Panc1 (cell line): ENCODE data around the gene PACSIN3. TPM values are rescaled to one million over a fixed set of nuclear protein-coding genes. Genes with fewer than 3 reads are reported as not detected.

ENCODE experiments used
- ATAC-seq: fragments of 200-7000 bp; cut with Tn5 transposase; 2 replicates; pipeline ENCODE4 v1.9.1; 2020; ENCODE audit warnings: mild to moderate bottlenecking, moderate library complexity
- BruUV-seq: library from RNA; stranded (reverse); fragments of 400-500 nt; replicated peaks from 2 replicates; lab custom pipeline; 2021; lab: Mats Ljungman, UMichigan
- CTCF ChIA-PET: fragments of 300-600 bp; sonication (Branson Sonifier 250); formaldehyde crosslinking; loops from one replicate; lab custom pipeline; 2022; ENCODE audit warnings: antibody characterized with exemption; lab: Charles Lee
- POLR2A ChIA-PET: fragments of 300-600 bp; sonication (Branson Sonifier 250); formaldehyde crosslinking; loops from one replicate; lab custom pipeline; 2022; ENCODE audit warnings: antibody characterized with exemption; lab: Charles Lee
- DNase-seq: peaks from one replicate; pipeline ENCODE4 v3.0.0-alpha.2; 2010; ENCODE audit warnings: low read depth, low spot score
- H3K27ac ChIP-seq: 2 replicates; pipeline ENCODE4 v1.5.1; 2011; ENCODE audit warnings: mild to moderate bottlenecking, low read length, inconsistent platforms
- H3K27me3 ChIP-seq: fragments of 200-500 bp; sonication (Bioruptor generic); 2 replicates; pipeline ENCODE4 v1.6.0; 2014; ENCODE audit warnings: low read length, inconsistent platforms; ENCODE audit not compliant: control insufficient read depth, insufficient read depth
- H3K36me3 ChIP-seq: fragments of 200-500 bp; sonication (Bioruptor generic); 2 replicates; pipeline ENCODE4 v1.5.1; 2014; ENCODE audit warnings: inconsistent platforms, mild to moderate bottlenecking, low read length, moderate library complexity; ENCODE audit not compliant: control insufficient read depth, insufficient read depth
- H3K4me1 ChIP-seq: 2 replicates; pipeline ENCODE4 v1.5.1; 2011; ENCODE audit warnings: inconsistent platforms, mild to moderate bottlenecking, low read length, moderate library complexity; ENCODE audit not compliant: control insufficient read depth, insufficient read depth
- H3K4me3 ChIP-seq, 2 experiments: 2 replicates each; pipeline ENCODE4 v1.5.1; 2011 to 2012; ENCODE audit warnings: low read depth in 2 of 2, low read length in 2 of 2, mild to moderate bottlenecking in 2 of 2, inconsistent platforms in 1 of 2, moderate library complexity in 1 of 2
- H3K9me3 ChIP-seq: fragments of 200-500 bp; sonication (Bioruptor generic); 2 replicates; pipeline ENCODE4 v1.5.1; 2014; ENCODE audit warnings: low read depth, mild to moderate bottlenecking, inconsistent platforms, low read length, moderate library complexity; ENCODE audit not compliant: control insufficient read depth, insufficient read depth
- CTCF ChIP-seq: fragments of 450-650 bp; IDR thresholded peaks from 2 replicates; pipeline ENCODE4 v1.5.1; 2017; ENCODE audit warnings: mild to moderate bottlenecking
- POLR2AphosphoS5 ChIP-seq: IDR thresholded peaks from 2 replicates; pipeline ENCODE4 v1.6.1; 2012; ENCODE audit warnings: mild to moderate bottlenecking, low read depth, low read length, moderate library complexity
- REST ChIP-seq, 2 experiments: IDR thresholded peaks; 2 replicates each; pipeline ENCODE4 v1.6.1; 2011 to 2012; ENCODE audit warnings: low read depth in 2 of 2, control low read depth in 1 of 2, low read length in 1 of 2, mild to moderate bottlenecking in 1 of 2, moderate library complexity in 1 of 2; ENCODE audit not compliant: insufficient read depth in 1 of 2
- SIN3A ChIP-seq: IDR thresholded peaks from 2 replicates; pipeline ENCODE4 v1.6.1; 2012; ENCODE audit warnings: low read depth, mild to moderate bottlenecking, low read length, moderate library complexity, borderline replicate concordance; ENCODE audit not compliant: insufficient read depth
- TCF7L2 ChIP-seq: IDR thresholded peaks from 2 replicates; pipeline ENCODE4 v1.6.1; 2011; ENCODE audit warnings: mild to moderate bottlenecking, low read depth, low read length, inconsistent platforms
- in situ Hi-C: cut with HindIII; loops from 2 replicates; pipeline ENCODE4 v1.10.0; 2016; ENCODE audit warnings: low sequenced_read_pairs, low pct_unique_long_range_greater_than_20kb
- intact Hi-C: fragments of 100-400 bp; cut with micrococcal nuclease; formaldehyde crosslinking; loops from one replicate; pipeline ENCODE4 v1.10.0; 2022; ENCODE audit not compliant: unreplicated experiment
- total RNA-seq: library from RNA; stranded (reverse); gene quantifications from one replicate; pipeline ENCODE4 v1.2.1, GENCODE V29; 2021; ENCODE audit not compliant: unreplicated experiment

Gene PACSIN3
- total RNA-seq, 1 experiment from 2014 or later = 45.3 TPM

- Histone ChIP-seq H3K4me3 (no peak overlapping the region), H3K9me3 (no peaks in the 10 kb centered on the region), H3K27ac (no peak overlapping the region), H3K36me3 (no peaks in the 10 kb centered on the region; the same call in 1 of the 2 replicates), H3K27me3 (no peaks in the 10 kb centered on the region), H3K4me1 (peaks cover 5% of the 10 kb centered on the region; the same call in 1 of the 2 replicates)
- TF ChIP-seq CTCF (peak; percentile 89), SIN3A (no peak)
- ChIA-PET CTCF (interaction anchor here (0.6 kb wide), 2 partner anchors 197 to 537 kb away, joined by 3 to 6 read pairs; no protein-coding TSS in a partner anchor), POLR2A (no interaction called here)
- DNase-seq (no peak), ATAC-seq (peak; percentile 88)
- in situ Hi-C loops = no loop called here
- BruUV-seq = no TSS peak
- intact Hi-C loops = loop anchor here (1.0 kb wide), 1 partner anchor 272 kb away; no protein-coding TSS in a partner anchor
These were observed 24.9 kb downstream of the PACSIN3 start for GRCh38 chr11:47161134-47161854.

GRCh38 chr11:47160753-47161133 is 25.5 kb downstream of the PACSIN3 start:
- Histone ChIP-seq H3K36me3 (no peaks in the 10 kb centered on the region), H3K27me3 (no peaks in the 10 kb centered on the region), H3K27ac (no peak overlapping the region), H3K4me1 (peaks cover 5% of the 10 kb centered on the region; the same call in 1 of the 2 replicates), H3K4me3 (no peak overlapping the region), H3K9me3 (no peaks in the 10 kb centered on the region)
- CTCF ChIA-PET = interaction anchor here (0.6 kb wide), 2 partner anchors 197 to 537 kb away, joined by 3 to 6 read pairs; no protein-coding TSS in a partner anchor
- POLR2A ChIA-PET = no interaction called here
- in situ Hi-C loops (no loop called here), intact Hi-C loops (loop anchor here (1.0 kb wide), 1 partner anchor 271 kb away; no protein-coding TSS in a partner anchor)
- BruUV-seq = no TSS peak
- DNase-seq = no peak
- no peak for TF ChIP-seq CTCF
- no peak for TF ChIP-seq TCF7L2
- no peak for TF ChIP-seq SIN3A
- no peak for TF ChIP-seq REST (IDR thresholded peaks at IDR 0.05; ENCODE audit: insufficient read depth in 1 of 2, low read depth in 2 of 2, low read length in 1 of 2)
- TF ChIP-seq POLR2AphosphoS5 = no peak
- peak; percentile 11; the same call in 1 of the 2 replicates for ATAC-seq
